Measurements from ENCODE around the gene POFUT1. TPM values are rescaled to one million over a fixed set of nuclear protein-coding genes. Genes with fewer than 3 reads are reported as not detected.
A peak's percentile ranks its signal among the peaks of the same experiment; 100 is the strongest.

POFUT1 gene
- total and polyA plus RNA-seq, 9 of the 15 experiments (the other 6 are each of a cell fraction or from before 2014, with no cell fraction given) = 3.5 to 44.7 (median 23.5) TPM

DNA sequence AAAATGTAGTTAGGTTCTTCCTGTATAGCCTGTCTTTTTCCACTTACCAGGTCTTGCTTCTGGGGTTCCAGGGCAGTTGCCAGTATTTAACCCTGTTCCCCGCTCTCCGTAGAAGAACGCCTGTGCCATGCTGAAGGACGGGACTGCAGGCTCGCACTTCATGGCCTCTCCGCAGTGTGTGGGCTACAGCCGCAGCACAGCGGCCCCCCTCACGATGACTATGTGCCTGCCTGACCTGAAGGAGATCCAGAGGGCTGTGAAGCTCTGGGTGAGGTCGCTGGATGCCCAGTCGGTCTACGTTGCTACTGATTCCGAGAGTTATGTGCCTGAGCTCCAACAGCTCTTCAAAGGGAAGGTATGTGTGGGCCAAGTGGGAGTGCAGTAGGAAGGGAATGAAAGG, 23.0 kb downstream of the POFUT1 start:
- Histone ChIP-seq H3K36me3 (ENCODE audit: control insufficient read depth, insufficient read depth, low read length) (peaks cover 91% of the 10 kb centered on the region), H3K9me1 (ENCODE audit: control insufficient read depth, insufficient read depth, low read length) (peaks cover 3% of the 10 kb centered on the region), H3K27me3 (ENCODE audit: control insufficient read depth in 2 of 2, insufficient read depth in 2 of 2, low read length in 2 of 2) (no peaks in the 10 kb centered on the region), H3K27ac (ENCODE audit: extremely low read depth, low read depth, low read length) (no peak overlapping the region), H3K79me2 (ENCODE audit: control insufficient read depth, insufficient read depth, low read length) (no peaks in the 10 kb centered on the region), H2AFZ (ENCODE audit: low read depth, low read length) (no peak overlapping the region), H3K4me1 (replicated peaks in 1 of 2; ENCODE audit: control insufficient read depth in 2 of 2, insufficient read depth in 2 of 2, low read length in 2 of 2) (no peaks in the 10 kb centered on the region), H3K4me2 (ENCODE audit: insufficient read depth, low read length) (no peak overlapping the region), H3K4me3 (no peak overlapping the region), H3K9me3 (replicated peaks; ENCODE audit: control insufficient read depth, insufficient read depth, low read depth, low read length) (no peaks in the 10 kb centered on the region), H3K9ac (ENCODE audit: insufficient read depth in 1 of 2, low read depth in 2 of 2, low read length in 2 of 2) (no peak overlapping the region), H4K20me1 (replicated peaks; ENCODE audit: control insufficient read depth, insufficient read depth, low read length) (0 out of 2 replicates have a peak, but pooled peaks cover under 1% of the 10 kb centered on the region)
- 96% methylated on average over 7 of the region's 13 CpGs for WGBS (ENCODE audit: insufficient coverage, low coverage, missing lambda C conversion rate)
- FAIRE-seq (no peak), DNase-seq (ENCODE audit: extremely low read depth in 1 of 4, low spot score in 3 of 4) (no peak), ATAC-seq (no peak)
- CTCF ChIA-PET (ENCODE audit: low intra/inter-chr PET ratio) = no interaction called here
- POLR2A ChIA-PET = interaction anchor here (0.8 kb wide), 1 partner anchor 513 kb away, joined by 3 read pairs; no protein-coding TSS in a partner anchor
- no peak for TF ChIP-seq MEIS2 (IDR thresholded peaks at IDR 0.05; ENCODE audit: partially characterized antibody)
- TF ChIP-seq EP400 (IDR thresholded peaks at IDR 0.05) = no peak
- no peak for TF ChIP-seq RNF2 (IDR thresholded peaks at IDR 0.05)
- TF ChIP-seq POLR2G (IDR thresholded peaks at IDR 0.05; ENCODE audit: low read depth, low read length) = 0 out of 2 replicates have a peak, but pooled peaks have one; percentile 20
- intact Hi-C loops (cut with micrococcal nuclease) = no loop called here
- no TSS peak for BruUV-seq (replicated peaks)
- in situ Hi-C loops (cut with MboI) = no loop called here

DNA sequence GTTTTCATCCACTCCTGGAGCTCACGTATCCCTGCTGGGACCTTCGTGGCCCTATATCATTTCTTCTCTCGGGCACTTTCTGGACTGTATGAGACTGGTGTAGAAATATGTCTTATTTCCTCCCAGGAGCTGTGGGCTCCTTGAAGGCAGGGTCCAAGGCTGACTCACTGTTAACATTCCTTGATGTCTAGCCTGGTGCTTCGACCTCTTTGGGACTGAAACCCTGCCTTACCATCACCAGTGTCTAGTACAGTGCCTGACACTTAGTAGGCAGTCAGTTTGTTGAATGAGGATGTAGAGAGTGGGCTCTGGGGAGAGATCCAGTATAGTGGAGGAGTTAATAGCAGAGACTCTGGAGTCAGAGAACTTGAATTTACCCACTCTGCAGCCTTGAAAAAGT, 23.6 kb downstream of the POFUT1 start:
- ChIA-PET POLR2A (interaction anchor here (0.8 to 1.6 kb wide), 2 partner anchors 126 to 512 kb away, joined by 3 to 5 read pairs; partner anchors contain the start of gene ASXL1), CTCF (ENCODE audit: low intra/inter-chr PET ratio) (no interaction called here)
- no peak for FAIRE-seq
- Histone ChIP-seq H3K79me2 (ENCODE audit: control insufficient read depth, insufficient read depth, low read length) (no peaks in the 10 kb centered on the region), H3K4me3 (no peak overlapping the region), H3K27me3 (ENCODE audit: control insufficient read depth in 2 of 2, insufficient read depth in 2 of 2, low read length in 2 of 2) (no peaks in the 10 kb centered on the region), H3K9me1 (ENCODE audit: control insufficient read depth, insufficient read depth, low read length) (peaks cover 3% of the 10 kb centered on the region), H3K27ac (ENCODE audit: extremely low read depth, low read depth, low read length) (no peak overlapping the region), H2AFZ (ENCODE audit: low read depth, low read length) (no peak overlapping the region), H3K36me3 (ENCODE audit: control insufficient read depth, insufficient read depth, low read length) (peaks cover 93% of the 10 kb centered on the region), H4K20me1 (replicated peaks; ENCODE audit: control insufficient read depth, insufficient read depth, low read length) (0 out of 2 replicates have a peak, but pooled peaks cover 4% of the 10 kb centered on the region), H3K9ac (ENCODE audit: insufficient read depth in 1 of 2, low read depth in 2 of 2, low read length in 2 of 2) (no peak overlapping the region), H3K4me2 (ENCODE audit: insufficient read depth, low read length) (no peak overlapping the region), H3K4me1 (replicated peaks in 1 of 2; ENCODE audit: control insufficient read depth in 2 of 2, insufficient read depth in 2 of 2, low read length in 2 of 2) (no peaks in the 10 kb centered on the region), H3K9me3 (replicated peaks; ENCODE audit: control insufficient read depth, insufficient read depth, low read depth, low read length) (no peaks in the 10 kb centered on the region)
- BruUV-seq (replicated peaks) = no TSS peak
- WGBS (ENCODE audit: insufficient coverage, low coverage, missing lambda C conversion rate) = 98% methylated on average over 4 of the region's 4 CpGs
- TF ChIP-seq, protein P1, sequence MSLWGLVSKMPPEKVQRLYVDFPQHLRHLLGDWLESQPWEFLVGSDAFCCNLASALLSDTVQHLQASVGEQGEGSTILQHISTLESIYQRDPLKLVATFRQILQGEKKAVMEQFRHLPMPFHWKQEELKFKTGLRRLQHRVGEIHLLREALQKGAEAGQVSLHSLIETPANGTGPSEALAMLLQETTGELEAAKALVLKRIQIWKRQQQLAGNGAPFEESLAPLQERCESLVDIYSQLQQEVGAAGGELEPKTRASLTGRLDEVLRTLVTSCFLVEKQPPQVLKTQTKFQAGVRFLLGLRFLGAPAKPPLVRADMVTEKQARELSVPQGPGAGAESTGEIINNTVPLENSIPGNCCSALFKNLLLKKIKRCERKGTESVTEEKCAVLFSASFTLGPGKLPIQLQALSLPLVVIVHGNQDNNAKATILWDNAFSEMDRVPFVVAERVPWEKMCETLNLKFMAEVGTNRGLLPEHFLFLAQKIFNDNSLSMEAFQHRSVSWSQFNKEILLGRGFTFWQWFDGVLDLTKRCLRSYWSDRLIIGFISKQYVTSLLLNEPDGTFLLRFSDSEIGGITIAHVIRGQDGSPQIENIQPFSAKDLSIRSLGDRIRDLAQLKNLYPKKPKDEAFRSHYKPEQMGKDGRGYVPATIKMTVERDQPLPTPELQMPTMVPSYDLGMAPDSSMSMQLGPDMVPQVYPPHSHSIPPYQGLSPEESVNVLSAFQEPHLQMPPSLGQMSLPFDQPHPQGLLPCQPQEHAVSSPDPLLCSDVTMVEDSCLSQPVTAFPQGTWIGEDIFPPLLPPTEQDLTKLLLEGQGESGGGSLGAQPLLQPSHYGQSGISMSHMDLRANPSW (CRISPR knock-in tag; IDR thresholded peaks at IDR 0.05) = no peak
- TF ChIP-seq ZNF146 (CRISPR knock-in tag; IDR thresholded peaks at IDR 0.05; ENCODE audit: unreplicated experiment) = no peak
- TF ChIP-seq, protein P2, sequence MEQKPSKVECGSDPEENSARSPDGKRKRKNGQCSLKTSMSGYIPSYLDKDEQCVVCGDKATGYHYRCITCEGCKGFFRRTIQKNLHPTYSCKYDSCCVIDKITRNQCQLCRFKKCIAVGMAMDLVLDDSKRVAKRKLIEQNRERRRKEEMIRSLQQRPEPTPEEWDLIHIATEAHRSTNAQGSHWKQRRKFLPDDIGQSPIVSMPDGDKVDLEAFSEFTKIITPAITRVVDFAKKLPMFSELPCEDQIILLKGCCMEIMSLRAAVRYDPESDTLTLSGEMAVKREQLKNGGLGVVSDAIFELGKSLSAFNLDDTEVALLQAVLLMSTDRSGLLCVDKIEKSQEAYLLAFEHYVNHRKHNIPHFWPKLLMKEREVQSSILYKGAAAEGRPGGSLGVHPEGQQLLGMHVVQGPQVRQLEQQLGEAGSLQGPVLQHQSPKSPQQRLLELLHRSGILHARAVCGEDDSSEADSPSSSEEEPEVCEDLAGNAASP (IDR thresholded peaks at IDR 0.05) = no peak
- peak; percentile 40 for TF ChIP-seq RBM25 (IDR thresholded peaks at IDR 0.05; ENCODE audit: low read depth, low read length, severe bottlenecking)
- TF ChIP-seq ZKSCAN1 (IDR thresholded peaks at IDR 0.05; ENCODE audit: low read depth, low read length) = peak; percentile 77; the same call in 1 of the 2 replicates
- in situ Hi-C loops (cut with MboI) (no loop called here), intact Hi-C loops (cut with micrococcal nuclease) (no loop called here)
- no peak for DNase-seq (ENCODE audit: extremely low read depth in 1 of 4, low spot score in 3 of 4)
- no peak for ATAC-seq

Data from K562 (cell line).